OCI-LY1 (cell line): ENCODE data around the gene CLEC10A.

Experiments
- H2AFZ ChIP-seq: fragments of 200-600 bp; sonication (generic), shearing (Covaris generic); 2 replicates; pipeline ENCODE4 v1.6.0; 2014; ENCODE audit warnings: antibody characterized with exemption, mild to moderate bottlenecking, low read length
- H3F3A ChIP-seq: fragments of 200-600 bp; sonication (generic), shearing (Covaris generic); 2 replicates; pipeline ENCODE4 v1.6.0; 2014; ENCODE audit warnings: mild to moderate bottlenecking, antibody characterized with exemption, low read length, moderate library complexity; ENCODE audit not compliant: insufficient read depth
- H3K27ac ChIP-seq: fragments of 200-600 bp; sonication (generic); 2 replicates; pipeline ENCODE4 v1.5.1; 2014; ENCODE audit warnings: low read length, mixed run types, mild to moderate bottlenecking, low read depth; ENCODE audit not compliant: poor library complexity, severe bottlenecking
- H3K27me3 ChIP-seq: fragments of 200-600 bp; sonication (generic); 2 replicates; pipeline ENCODE4 v1.6.0; 2014; ENCODE audit warnings: antibody characterized with exemption, mild to moderate bottlenecking, low read length, moderate library complexity; ENCODE audit not compliant: insufficient read depth
- H3K36me3 ChIP-seq: fragments of 200-600 bp; sonication (generic); 2 replicates; pipeline ENCODE4 v1.6.1; 2014; ENCODE audit warnings: mild to moderate bottlenecking, antibody characterized with exemption, low read length, moderate library complexity, mixed read lengths; ENCODE audit not compliant: insufficient read depth
- H3K4me1 ChIP-seq: fragments of 200-600 bp; sonication (generic); 2 replicates; pipeline ENCODE4 v1.5.1; 2014; ENCODE audit warnings: mild to moderate bottlenecking, low read length, moderate library complexity; ENCODE audit not compliant: insufficient read depth, severe bottlenecking
- H3K4me2 ChIP-seq: fragments of 200-600 bp; sonication (generic), shearing (Covaris generic); 2 replicates; pipeline ENCODE4 v1.6.1; 2014; ENCODE audit warnings: low read length
- H3K4me3 ChIP-seq: fragments of 200-600 bp; sonication (generic); 2 replicates; pipeline ENCODE4 v1.5.1; 2014; ENCODE audit warnings: low read length, low read depth, mild to moderate bottlenecking, mixed read lengths; ENCODE audit not compliant: poor library complexity, severe bottlenecking
- H3K79me2 ChIP-seq: fragments of 200-600 bp; shearing (Covaris generic); 2 replicates; pipeline ENCODE4 v1.6.1; 2016; ENCODE audit warnings: mixed run types, low read length, mixed read lengths; ENCODE audit not compliant: insufficient read depth
- H3K9ac ChIP-seq: fragments of 200-600 bp; sonication (generic), shearing (Covaris generic); 2 replicates; pipeline ENCODE4 v1.6.1; 2014; ENCODE audit warnings: mild to moderate bottlenecking, low read length, mixed read lengths
- H3K9me2 ChIP-seq: fragments of 200-600 bp; sonication (generic), shearing (Covaris generic); 2 replicates; pipeline ENCODE4 v1.6.1; 2014; ENCODE audit warnings: low read depth, mild to moderate bottlenecking, low read length, mixed read lengths
- H3K9me3 ChIP-seq: fragments of 200-600 bp; shearing (Covaris generic); 2 replicates; pipeline ENCODE4 v1.6.1; 2014; ENCODE audit warnings: low read length, mixed read lengths
- H4K20me1 ChIP-seq: fragments of 200-600 bp; sonication (generic), shearing (Covaris generic); 2 replicates; pipeline ENCODE4 v1.6.0; 2016; ENCODE audit warnings: mild to moderate bottlenecking, low read length; ENCODE audit not compliant: insufficient read depth
- CTCF ChIP-seq: fragments of 200-600 bp; sonication (generic), shearing (Covaris generic); IDR thresholded peaks from 2 replicates; pipeline ENCODE4 v1.5.1; 2017; ENCODE audit warnings: mild to moderate bottlenecking, antibody characterized with exemption, low read length, moderate library complexity, mixed read lengths
- EZH2 ChIP-seq: fragments of 200-600 bp; sonication (generic), shearing (Covaris generic); IDR thresholded peaks from 2 replicates; pipeline ENCODE4 v1.8.0; 2017; ENCODE audit warnings: borderline replicate concordance, mixed run types, mild to moderate bottlenecking, antibody characterized with exemption, low read length, moderate library complexity, mixed read lengths

The CLEC10A gene

GRCh38 chr17:7039832-7040231 lies 40.2 kb downstream of the CLEC10A start:
- H3K4me2 ChIP-seq, result no peak overlapping the region
- peaks cover 29% of the 10 kb centered on the region for H3K4me1 ChIP-seq
- H3K4me3 ChIP-seq, result no peak overlapping the region
- no peak for TF ChIP-seq EZH2
- TF ChIP-seq CTCF, result no peak
- H3K36me3 ChIP-seq, result no peaks in the 10 kb centered on the region; the same call in 1 of the 2 replicates
- no peak overlapping the region for H2AFZ ChIP-seq
- H3K9me3 ChIP-seq, result no peaks in the 10 kb centered on the region
- no peaks in the 10 kb centered on the region for H3F3A ChIP-seq
- H3K27ac ChIP-seq, result no peak overlapping the region
- H4K20me1 ChIP-seq, result no peaks in the 10 kb centered on the region
- H3K9me2 ChIP-seq, result no peaks in the 10 kb centered on the region
- no peaks in the 10 kb centered on the region for H3K27me3 ChIP-seq
- H3K9ac ChIP-seq, result no peak overlapping the region
- no peaks in the 10 kb centered on the region for H3K79me2 ChIP-seq

- no peak for TF ChIP-seq EZH2
- no peak; the same call in 1 of the 2 replicates for TF ChIP-seq CTCF
- Histone ChIP-seq H3K4me3 (no peak overlapping the region), H3K9ac (no peak overlapping the region), H3F3A (no peaks in the 10 kb centered on the region), H3K79me2 (no peaks in the 10 kb centered on the region), H3K27me3 (no peaks in the 10 kb centered on the region), H2AFZ (no peak overlapping the region), H3K9me2 (no peaks in the 10 kb centered on the region), H3K36me3 (no peaks in the 10 kb centered on the region; the same call in 1 of the 2 replicates), H3K4me1 (peaks cover 22% of the 10 kb centered on the region), H3K27ac (no peak overlapping the region), H3K9me3 (no peaks in the 10 kb centered on the region), H4K20me1 (no peaks in the 10 kb centered on the region), H3K4me2 (no peak overlapping the region)
Observed at GRCh38 chr17:7038025-7038862, 41.8 kb downstream of the CLEC10A start.

GRCh38 chr17:7035591-7036368 lies 44.3 kb downstream of the CLEC10A start, which contains the start of gene SLC16A13:
Gene SLC16A13, plus strand, starts transcription at chr17:7036015. Its CDS starts 368 bp downstream, at chr17:7036383.
- Histone ChIP-seq H3K36me3 (no peaks in the 10 kb centered on the region; the same call in 1 of the 2 replicates), H2AFZ (peak within 1 kb of the TSS; percentile 21; the same call in 1 of the 2 replicates), H3K27me3 (no peaks in the 10 kb centered on the region), H3K9ac (peak within 1 kb of the TSS; percentile 83), H3K4me2 (peak within 1 kb of the TSS; percentile 90), H3K4me3 (peak within 1 kb of the TSS; percentile 75), H3K9me3 (no peaks in the 10 kb centered on the region), H3K27ac (peak within 1 kb of the TSS; percentile 58), H3K9me2 (no peaks in the 10 kb centered on the region), H3F3A (no peaks in the 10 kb centered on the region), H3K4me1 (peaks cover 19% of the 10 kb centered on the region), H3K79me2 (no peaks in the 10 kb centered on the region), H4K20me1 (no peaks in the 10 kb centered on the region)
- TF ChIP-seq EZH2 (no peak), CTCF (no peak)
